HEK293 (cell line): ENCODE measurements around the gene TMEM63A.
"Not testable (repeated sequence)": the region's sequence is repeated elsewhere in the genome, so short reads cannot be mapped to it uniquely, and the experiment has no call there.

Experiments used
- CTCF ChIA-PET: fragments of 350-600 bp; formaldehyde crosslinking; extraction: SDS; loops from one replicate; lab custom pipeline; 2021; ENCODE audit warnings: antibody characterized with exemption; lab: Yijun Ruan, JAX
- POLR2A ChIA-PET: fragments of 300-600 bp; formaldehyde crosslinking; extraction: SDS; loops from one replicate; lab custom pipeline; 2020; ENCODE audit warnings: antibody characterized with exemption, inconsistent platforms; lab: Yijun Ruan, JAX
- H3K27ac ChIP-seq: fragments of 200-500 bp; sonication (Bioruptor generic); 2 replicates; pipeline ENCODE4 v1.5.1; 2014; ENCODE audit warnings: low read depth, low read length, control low read depth, inconsistent platforms; ENCODE audit errors: extremely low read depth
- H3K36me3 ChIP-seq, 2 experiments: fragments of 200-500 bp in 1 of 2; sonication (Bioruptor generic) in 1 of 2; 1 replicate in 1 of 2; 2 replicates in 1 of 2; pipeline ENCODE4 v1.5.1; 2014 to 2017; ENCODE audit warnings: inconsistent platforms in 2 of 2, low read length in 2 of 2; ENCODE audit not compliant: control insufficient read depth in 2 of 2, insufficient read depth in 1 of 2
- H3K4me1 ChIP-seq: fragments of 200-500 bp; sonication (Bioruptor generic); 2 replicates; pipeline ENCODE4 v1.5.1; 2014; ENCODE audit warnings: mild to moderate bottlenecking, low read length, inconsistent platforms; ENCODE audit not compliant: control insufficient read depth, insufficient read depth
- H3K4me3 ChIP-seq: 2 replicates; pipeline ENCODE4 v1.5.1; 2011; ENCODE audit warnings: low read depth, mild to moderate bottlenecking, control low read depth, low read length, moderate library complexity
- H3K9me3 ChIP-seq: fragments of 200-500 bp; sonication (Bioruptor generic); 2 replicates; pipeline ENCODE4 v1.5.1; 2014; ENCODE audit warnings: low read depth, low read length, inconsistent platforms; ENCODE audit not compliant: control insufficient read depth, insufficient read depth
- GLIS1 ChIP-seq: fragments of 450-650 bp; formaldehyde crosslinking; IDR thresholded peaks from 2 replicates; pipeline ENCODE4 v1.5.1; 2016; ENCODE audit warnings: missing biosample characterization, missing genetic modification characterization
- OVOL3 ChIP-seq: fragments of 450-650 bp; formaldehyde crosslinking; IDR thresholded peaks from 2 replicates; pipeline ENCODE4 v1.5.1; 2016; ENCODE audit warnings: missing biosample characterization, missing genetic modification characterization
- SCRT2 ChIP-seq: fragments of 450-650 bp; formaldehyde crosslinking; IDR thresholded peaks from 2 replicates; pipeline ENCODE4 v1.5.1; 2016; ENCODE audit warnings: missing biosample characterization, missing genetic modification characterization
- SP7 ChIP-seq: fragments of 450-650 bp; formaldehyde crosslinking; IDR thresholded peaks from 2 replicates; pipeline ENCODE4 v1.5.1; 2016; ENCODE audit warnings: missing biosample characterization, missing genetic modification characterization
- WT1 ChIP-seq: fragments of 450-650 bp; formaldehyde crosslinking; IDR thresholded peaks from 2 replicates; pipeline ENCODE4 v1.5.1; 2016; ENCODE audit warnings: missing biosample characterization, missing genetic modification characterization
- YY2 ChIP-seq: fragments of 450-650 bp; formaldehyde crosslinking; IDR thresholded peaks from 2 replicates; pipeline ENCODE4 v1.5.1; 2016; ENCODE audit warnings: missing biosample characterization, missing genetic modification characterization
- ZBTB17 ChIP-seq: fragments of 450-650 bp; formaldehyde crosslinking; IDR thresholded peaks from 2 replicates; pipeline ENCODE4 v1.5.1; 2016; ENCODE audit warnings: missing biosample characterization, missing genetic modification characterization
- ZNF335 ChIP-seq: fragments of 450-650 bp; formaldehyde crosslinking; conservative IDR thresholded peaks from 2 replicates; pipeline ENCODE4 v1.5.1; 2016; ENCODE audit warnings: missing biosample characterization, missing genetic modification characterization
- ZNF341 ChIP-seq: fragments of 450-650 bp; formaldehyde crosslinking; IDR thresholded peaks from 2 replicates; pipeline ENCODE4; 2016; ENCODE audit warnings: low read depth, missing biosample characterization, missing genetic modification characterization
- ZNF48 ChIP-seq: fragments of 450-650 bp; formaldehyde crosslinking; IDR thresholded peaks from 2 replicates; pipeline ENCODE4 v1.5.1; 2016; ENCODE audit warnings: missing biosample characterization, missing genetic modification characterization
- ZNF768 ChIP-seq: fragments of 450-650 bp; formaldehyde crosslinking; IDR thresholded peaks from 2 replicates; pipeline ENCODE4 v1.5.1; 2018; ENCODE audit warnings: missing biosample characterization, mild to moderate bottlenecking, missing genetic modification characterization
- TF ChIP-seq, protein P1 (sequence below): fragments of 450-650 bp; formaldehyde crosslinking; IDR thresholded peaks from 2 replicates; pipeline ENCODE4 v1.5.1; 2017; ENCODE audit warnings: missing biosample characterization, mild to moderate bottlenecking, missing genetic modification characterization, moderate library complexity
- TF ChIP-seq, protein P2 (sequence below): fragments of 450-650 bp; IDR thresholded peaks from 2 replicates; pipeline ENCODE4 v1.5.1; 2018; ENCODE audit warnings: missing biosample characterization, mild to moderate bottlenecking, missing genetic modification characterization

The TMEM63A gene

DNA sequence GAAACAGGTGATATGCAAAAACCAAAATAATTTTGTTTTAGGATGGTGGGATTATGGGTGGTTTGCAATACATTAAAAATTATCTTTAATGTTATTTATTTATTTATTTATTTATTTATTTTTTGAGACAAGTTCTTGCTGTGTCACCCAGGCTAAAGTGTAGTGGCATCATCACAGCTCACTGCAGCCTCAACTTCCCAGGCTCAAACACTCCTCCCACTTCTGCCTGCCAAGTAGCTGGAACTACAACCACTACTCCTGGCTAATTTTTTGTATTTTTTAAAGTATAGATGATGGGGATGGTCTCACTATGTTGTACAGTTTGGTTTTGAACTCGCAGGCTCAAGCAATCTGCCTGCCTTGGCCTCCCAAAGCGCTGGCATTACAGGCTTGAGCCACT lies 48.4 kb upstream of the TMEM63A start:
- H3K36me3 ChIP-seq, result no peaks in the 10 kb centered on the region

DNA sequence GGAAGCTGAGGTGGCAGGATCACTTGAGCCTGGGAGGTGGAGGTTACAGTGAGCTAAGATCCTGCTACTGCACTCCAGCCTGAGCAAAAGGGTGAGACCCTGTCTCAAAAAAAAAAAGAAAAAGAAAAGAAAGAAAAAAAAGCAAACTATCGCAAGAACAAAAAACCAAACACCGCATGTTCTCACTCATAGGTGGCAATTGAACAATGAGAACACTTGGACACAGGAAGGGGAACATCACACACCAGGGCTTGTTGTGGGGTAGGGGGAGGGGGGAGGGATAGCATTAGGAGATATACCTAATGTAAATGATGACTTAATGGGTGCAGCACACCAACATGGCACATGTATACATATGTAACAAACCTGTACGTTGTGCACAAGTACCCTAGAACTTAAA lies 47.3 kb upstream of the TMEM63A start:
- H3K36me3 ChIP-seq, H3K4me3 ChIP-seq, H3K27ac ChIP-seq, H3K9me3 ChIP-seq, POLR2A ChIA-PET, H3K4me1 ChIP-seq: not testable (repeated sequence)
- CTCF ChIA-PET, result interaction anchor here (0.6 to 0.7 kb wide), 4 partner anchors 51 to 436 kb away, joined by 3 to 4 read pairs (median 3); no protein-coding TSS in a partner anchor

More for the DNA sequence above, 48.4 kb upstream of the TMEM63A start:
- no peak overlapping the region for H3K4me3 ChIP-seq
- H3K9me3 ChIP-seq, result no peaks in the 10 kb centered on the region
- H3K4me1 ChIP-seq, result no peaks in the 10 kb centered on the region
- H3K27ac ChIP-seq, result no peak overlapping the region
- ChIA-PET POLR2A (no interaction called here), CTCF (interaction anchor here (0.7 to 2.1 kb wide), 3 partner anchors 8 to 456 kb away, joined by 3 to 11 read pairs (median 3); no protein-coding TSS in a partner anchor)
- no peak for TF ChIP-seq GLIS1 (tag by site-specific recombination)
- TF ChIP-seq SCRT2 (tag by site-specific recombination), result no peak
- TF ChIP-seq ZNF341 (tag by site-specific recombination), result no peak
- TF ChIP-seq ZNF768 (tag by site-specific recombination), result no peak
- TF ChIP-seq SP7 (tag by site-specific recombination), result no peak

DNA sequence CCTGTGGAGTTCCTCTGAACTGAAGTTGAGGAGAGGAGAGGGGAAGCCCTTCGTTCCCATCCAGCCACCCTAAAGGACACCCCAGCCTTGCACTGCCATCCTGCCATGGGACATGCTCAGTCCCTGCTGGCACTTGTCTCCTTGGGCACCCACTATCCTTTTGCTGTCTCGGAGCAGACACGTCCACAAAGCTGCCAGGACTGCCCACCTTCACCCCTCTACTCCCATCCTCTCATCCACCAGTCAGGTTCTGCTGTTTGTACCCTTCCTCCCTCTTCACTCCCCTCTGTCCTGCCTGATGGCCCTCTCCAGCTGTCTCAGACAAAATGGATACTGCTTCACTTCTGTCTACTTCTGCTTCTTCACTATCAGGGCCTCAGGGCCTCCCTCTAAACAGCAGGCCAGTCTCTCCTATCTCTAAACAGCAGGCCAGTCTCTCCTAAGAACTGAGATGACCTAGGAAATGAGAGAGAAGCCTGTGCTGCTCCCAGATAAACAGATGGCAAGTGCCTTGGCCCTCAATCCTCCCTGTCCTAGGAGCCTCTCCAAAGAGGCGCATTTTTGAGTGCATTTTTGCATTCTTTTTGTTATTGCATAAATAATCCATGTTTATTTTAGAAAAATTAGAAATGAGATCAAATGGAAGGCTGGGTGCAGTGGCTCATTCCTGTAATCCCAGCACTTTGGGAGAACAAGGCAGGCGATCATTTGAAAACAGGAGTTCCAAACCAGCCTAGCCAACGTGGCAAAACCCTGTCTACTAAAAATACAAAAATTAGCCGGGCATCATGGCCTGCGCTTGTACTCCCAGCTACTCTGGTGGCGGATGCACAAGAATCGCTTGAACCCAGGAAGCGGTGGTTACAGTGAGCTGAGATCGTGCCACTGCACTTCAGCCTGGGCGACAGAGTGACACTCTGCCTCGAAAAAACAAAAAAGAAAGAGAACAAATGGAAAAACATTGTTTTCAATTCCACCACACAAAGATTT lies 46.3 kb upstream of the TMEM63A start:
- CTCF ChIA-PET, result interaction anchor here (0.6 to 0.7 kb wide), 4 partner anchors 50 to 151 kb away, joined by 3 read pairs; no protein-coding TSS in a partner anchor
- TF ChIP-seq ZNF48 (tag by site-specific recombination) (no peak), WT1 (tag by site-specific recombination) (0 out of 2 replicates have a peak, but pooled peaks have one; percentile 16), OVOL3 (tag by site-specific recombination) (no peak), ZNF335 (0 out of 2 replicates have a peak, but pooled peaks have one; percentile 16), SCRT2 (tag by site-specific recombination) (no peak), ZBTB17 (tag by site-specific recombination) (peak; percentile 88), YY2 (tag by site-specific recombination) (0 out of 2 replicates have a peak, but pooled peaks have one; percentile 39)
- TF ChIP-seq, protein P1, sequence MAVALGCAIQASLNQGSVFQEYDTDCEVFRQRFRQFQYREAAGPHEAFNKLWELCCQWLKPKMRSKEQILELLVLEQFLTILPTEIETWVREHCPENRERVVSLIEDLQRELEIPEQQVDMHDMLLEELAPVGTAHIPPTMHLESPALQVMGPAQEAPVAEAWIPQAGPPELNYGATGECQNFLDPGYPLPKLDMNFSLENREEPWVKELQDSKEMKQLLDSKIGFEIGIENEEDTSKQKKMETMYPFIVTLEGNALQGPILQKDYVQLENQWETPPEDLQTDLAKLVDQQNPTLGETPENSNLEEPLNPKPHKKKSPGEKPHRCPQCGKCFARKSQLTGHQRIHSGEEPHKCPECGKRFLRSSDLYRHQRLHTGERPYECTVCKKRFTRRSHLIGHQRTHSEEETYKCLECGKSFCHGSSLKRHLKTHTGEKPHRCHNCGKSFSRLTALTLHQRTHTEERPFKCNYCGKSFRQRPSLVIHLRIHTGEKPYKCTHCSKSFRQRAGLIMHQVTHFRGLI (tag by site-specific recombination), result no peak
- TF ChIP-seq, protein P2, sequence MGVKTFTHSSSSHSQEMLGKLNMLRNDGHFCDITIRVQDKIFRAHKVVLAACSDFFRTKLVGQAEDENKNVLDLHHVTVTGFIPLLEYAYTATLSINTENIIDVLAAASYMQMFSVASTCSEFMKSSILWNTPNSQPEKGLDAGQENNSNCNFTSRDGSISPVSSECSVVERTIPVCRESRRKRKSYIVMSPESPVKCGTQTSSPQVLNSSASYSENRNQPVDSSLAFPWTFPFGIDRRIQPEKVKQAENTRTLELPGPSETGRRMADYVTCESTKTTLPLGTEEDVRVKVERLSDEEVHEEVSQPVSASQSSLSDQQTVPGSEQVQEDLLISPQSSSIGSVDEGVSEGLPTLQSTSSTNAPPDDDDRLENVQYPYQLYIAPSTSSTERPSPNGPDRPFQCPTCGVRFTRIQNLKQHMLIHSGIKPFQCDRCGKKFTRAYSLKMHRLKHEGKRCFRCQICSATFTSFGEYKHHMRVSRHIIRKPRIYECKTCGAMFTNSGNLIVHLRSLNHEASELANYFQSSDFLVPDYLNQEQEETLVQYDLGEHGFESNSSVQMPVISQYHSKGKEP (tag by site-specific recombination), result 0 out of 2 replicates have a peak, but pooled peaks have one; percentile 37
- Histone ChIP-seq H3K4me3 (no peak overlapping the region), H3K36me3 (no peaks in the 10 kb centered on the region), H3K4me1 (peaks cover 3% of the 10 kb centered on the region; the same call in 1 of the 2 replicates), H3K9me3 (no peaks in the 10 kb centered on the region), H3K27ac (no peak overlapping the region)
- POLR2A ChIA-PET, result no interaction called here
